T-cell (primary cell): ENCODE data around the gene PEMT. TPM values are rescaled to one million over a fixed set of nuclear protein-coding genes. Genes with fewer than 3 reads are reported as not detected.

Experiments used
- ATAC-seq, 4 experiments: fragments of 200-7000 bp in 3 of 4; fragments of 150-1000 bp in 1 of 4; cut with Tn5 transposase; replicated peaks in 1 of 4; 1 replicate in 3 of 4; 2 replicates in 1 of 4; pipeline ENCODE4 v1.10.0; 2021; ENCODE audit warnings: moderate library complexity in 3 of 4, mild to moderate bottlenecking in 2 of 4, moderate number of reproducible peaks in 1 of 4
- CTCF ChIA-PET, 2 donors: fragments of 300-600 bp; sonication (Branson Sonifier 250); formaldehyde crosslinking; loops; one replicate each; lab custom pipeline; 2022; ENCODE audit warnings: antibody characterized with exemption in 2 of 2; lab: Charles Lee
- POLR2A ChIA-PET, 2 donors: fragments of 300-600 bp; sonication (Branson Sonifier 250); formaldehyde crosslinking; loops; one replicate each; lab custom pipeline; 2022; ENCODE audit warnings: antibody characterized with exemption in 2 of 2; lab: Charles Lee
- DNase-seq, 35 experiments: peaks; one replicate each; pipeline versions ENCODE4 v3.0.0 to v3.0.0-alpha.2; 2013 to 2023
- H3K27ac ChIP-seq: one replicate; pipeline ENCODE4 v1.5.1; 2013; ENCODE audit warnings: low read length
- H3K27me3 ChIP-seq, 2 experiments: replicated peaks in 1 of 2; 1 replicate in 1 of 2; 2 replicates in 1 of 2; pipeline versions ENCODE4 v1.6.1 to v1.7.0; 2013; ENCODE audit warnings: low read length in 1 of 2, mixed read lengths in 1 of 2; ENCODE audit not compliant: control insufficient read depth in 2 of 2, insufficient read depth in 2 of 2; ENCODE audit errors: extremely low read depth in 1 of 2
- H3K36me3 ChIP-seq, 2 donors: 1 replicate in 1 of 2; 2 replicates in 1 of 2; pipeline versions ENCODE4 v1.6.1 to v1.7.0; 2013; ENCODE audit warnings: low read length in 1 of 2; ENCODE audit not compliant: control insufficient read depth in 2 of 2, insufficient read depth in 1 of 2; ENCODE audit errors: extremely low read depth in 1 of 2
- H3K4me1 ChIP-seq, 2 experiments: 1 replicate in 1 of 2; 2 replicates in 1 of 2; pipeline versions ENCODE4 v1.6.1 to v1.7.0; 2013; ENCODE audit warnings: low read length in 2 of 2, mixed read lengths in 1 of 2; ENCODE audit not compliant: insufficient read depth in 2 of 2, control insufficient read depth in 1 of 2; ENCODE audit errors: extremely low read depth in 1 of 2
- H3K4me3 ChIP-seq, 2 donors: 1 replicate in 1 of 2; 2 replicates in 1 of 2; pipeline versions ENCODE4 v1.5.1 to v1.7.0; 2013; ENCODE audit warnings: mild to moderate bottlenecking in 2 of 2, low read length in 1 of 2, moderate library complexity in 1 of 2; ENCODE audit not compliant: control insufficient read depth in 1 of 2; ENCODE audit errors: extremely low read depth in 1 of 2
- H3K9me3 ChIP-seq: 2 replicates; pipeline ENCODE4 v1.7.0; 2013
- H3K27ac Mint-ChIP-seq, 2 donors: one replicate each; pipeline ENCODE4 v1.8.0; 2020 to 2021; ENCODE audit warnings: mild to moderate bottlenecking in 2 of 2, mixed read lengths in 2 of 2
- H3K27me3 Mint-ChIP-seq, 2 donors: one replicate each; pipeline ENCODE4 v1.8.0; 2021 to 2022; ENCODE audit warnings: mixed read lengths in 2 of 2
- H3K36me3 Mint-ChIP-seq: one replicate; pipeline ENCODE4 v1.8.0; 2021; ENCODE audit warnings: mixed read lengths
- H3K4me1 Mint-ChIP-seq, 3 donors: one replicate each; pipeline ENCODE4 v1.8.0; 2020 to 2022; ENCODE audit warnings: mixed read lengths in 3 of 3, mild to moderate bottlenecking in 1 of 3
- H3K4me3 Mint-ChIP-seq, 3 donors: one replicate each; pipeline ENCODE4 v1.8.0; 2020 to 2022; ENCODE audit warnings: mild to moderate bottlenecking in 3 of 3, mixed read lengths in 3 of 3, moderate library complexity in 3 of 3
- H3K9me3 Mint-ChIP-seq, 3 donors: one replicate each; pipeline ENCODE4 v1.8.0; 2020 to 2022; ENCODE audit warnings: mixed read lengths in 3 of 3
- WGBS: methylation state at CpG from one replicate; pipeline ENCODE4 v1.1.5; 2013; ENCODE audit warnings: missing lambda C conversion rate; ENCODE audit not compliant: insufficient coverage; 5-methylcytosine and 5-hydroxymethylcytosine counted together
- total RNA-seq, 35 experiments: library from RNA in 6 of 35; stranded (reverse) in 6 of 35; fragments of 120-200 nt in 1 of 35; gene quantifications; one replicate each; pipeline versions ENCODE4 v1.2.1 to v1.2.4 and lab custom pipeline; 2013 to 2026

Gene PEMT
- total RNA-seq, 5 donors from 2014 or later (not counting 1 experiment from before 2014, with no cell fraction given) = 13.3 to 25.8 (median 14.6) TPM

GRCh38 chr17:17559164-17559563 is 32.3 kb downstream of the PEMT start:
- 93% methylated on average over 6 of the region's 8 CpGs for WGBS
- CTCF ChIA-PET = no interaction called here
- DNase-seq = no peak

GRCh38 chr17:17558431-17558830 is 33.1 kb downstream of the PEMT start:
- Mint-ChIP-seq H3K27me3 (no peaks in the 10 kb centered on the region), H3K4me1 (no peaks in the 10 kb centered on the region), H3K4me3 (no peak overlapping the region), H3K36me3 (no peaks in the 10 kb centered on the region), H3K9me3 (no peaks in the 10 kb centered on the region), H3K27ac (no peak overlapping the region)
- 91% methylated on average over 5 of the region's 8 CpGs for WGBS
- no peak for ATAC-seq
- Histone ChIP-seq H3K4me1 (no peaks in the 10 kb centered on the region), H3K27ac (no peak overlapping the region), H3K27me3 (no peaks in the 10 kb centered on the region), H3K36me3 (peaks cover 0 to 4% of the 10 kb centered on the region in 2 donors), H3K9me3 (no peaks in the 10 kb centered on the region), H3K4me3 (no peak overlapping the region)
- ChIA-PET POLR2A (no interaction called here), CTCF (no interaction called here)
- no peak for DNase-seq

More at GRCh38 chr17:17559164-17559563, 32.3 kb downstream of the PEMT start:
- Mint-ChIP-seq H3K4me3 (no peak overlapping the region), H3K9me3 (no peaks in the 10 kb centered on the region), H3K27me3 (no peaks in the 10 kb centered on the region), H3K36me3 (no peaks in the 10 kb centered on the region), H3K4me1 (no peaks in the 10 kb centered on the region), H3K27ac (no peak overlapping the region)
- no peaks in the 10 kb centered on the region for H3K9me3 ChIP-seq
- no peak overlapping the region for H3K4me3 ChIP-seq
- no peaks in the 10 kb centered on the region for H3K4me1 ChIP-seq
- no peak for ATAC-seq
- POLR2A ChIA-PET = interaction anchor here in 1 of 2 donors (0.6 kb wide), 1 partner anchor 40 kb away, joined by 6 read pairs; no protein-coding TSS in a partner anchor
- peaks cover 0 to 4% of the 10 kb centered on the region in 2 donors for H3K36me3 ChIP-seq
- H3K27me3 ChIP-seq = no peaks in the 10 kb centered on the region
- H3K27ac ChIP-seq = no peak overlapping the region

- Mint-ChIP-seq H3K36me3 (no peaks in the 10 kb centered on the region), H3K9me3 (no peaks in the 10 kb centered on the region), H3K4me3 (no peak overlapping the region), H3K4me1 (no peaks in the 10 kb centered on the region), H3K27ac (no peak overlapping the region), H3K27me3 (no peaks in the 10 kb centered on the region)
- ATAC-seq = no peak
- Histone ChIP-seq H3K4me3 (no peak overlapping the region), H3K36me3 (peaks cover 0 to 4% of the 10 kb centered on the region in 2 donors), H3K9me3 (no peaks in the 10 kb centered on the region), H3K4me1 (no peaks in the 10 kb centered on the region), H3K27me3 (no peaks in the 10 kb centered on the region), H3K27ac (no peak overlapping the region)
- ChIA-PET CTCF (no interaction called here), POLR2A (no interaction called here)
- no peak for DNase-seq
- WGBS = 99% methylated on average over 7 of the region's 9 CpGs
Measured at GRCh38 chr17:17557796-17558195, 33.7 kb downstream of the PEMT start.

- H3K4me1 ChIP-seq = no peaks in the 10 kb centered on the region
- DNase-seq (no peak), ATAC-seq (no peak)
- POLR2A ChIA-PET = no interaction called here
- no peaks in the 10 kb centered on the region for H3K36me3 Mint-ChIP-seq
- WGBS = 100% methylated on average over 1 of the region's 4 CpGs
- no peak overlapping the region for H3K27ac Mint-ChIP-seq
- H3K4me3 ChIP-seq = no peak overlapping the region
- CTCF ChIA-PET = no interaction called here
- no peaks in the 10 kb centered on the region for H3K27me3 ChIP-seq
- no peaks in the 10 kb centered on the region for H3K27me3 Mint-ChIP-seq
- no peaks in the 10 kb centered on the region for H3K4me1 Mint-ChIP-seq
- H3K27ac ChIP-seq = no peak overlapping the region
- H3K9me3 Mint-ChIP-seq = no peaks in the 10 kb centered on the region
- no peak overlapping the region for H3K4me3 Mint-ChIP-seq
- H3K9me3 ChIP-seq = no peaks in the 10 kb centered on the region
- peaks cover 0 to 4% of the 10 kb centered on the region in 2 donors for H3K36me3 ChIP-seq
Measured at GRCh38 chr17:17556671-17557070, 34.8 kb downstream of the PEMT start.

- ATAC-seq = no peak
- no peak overlapping the region for H3K4me3 Mint-ChIP-seq
- ChIA-PET CTCF (no interaction called here), POLR2A (no interaction called here)
- H3K4me1 Mint-ChIP-seq = no peaks in the 10 kb centered on the region
- no peaks in the 10 kb centered on the region for H3K9me3 Mint-ChIP-seq
- DNase-seq = no peak
- H3K9me3 ChIP-seq = no peaks in the 10 kb centered on the region
- WGBS = 95% methylated on average over 8 of the region's 8 CpGs
- H3K27me3 ChIP-seq = no peaks in the 10 kb centered on the region
- no peaks in the 10 kb centered on the region for H3K4me1 ChIP-seq
- H3K27ac Mint-ChIP-seq = no peak overlapping the region
- no peaks in the 10 kb centered on the region for H3K27me3 Mint-ChIP-seq
- no peaks in the 10 kb centered on the region for H3K36me3 Mint-ChIP-seq
- no peak overlapping the region for H3K27ac ChIP-seq
- no peak overlapping the region for H3K4me3 ChIP-seq
- peaks cover 0 to 4% of the 10 kb centered on the region in 2 donors for H3K36me3 ChIP-seq
Measured at GRCh38 chr17:17555906-17556305, 35.6 kb downstream of the PEMT start.

GRCh38 chr17:17555151-17555550 is 36.4 kb downstream of the PEMT start:
- Mint-ChIP-seq H3K36me3 (no peaks in the 10 kb centered on the region), H3K4me1 (no peaks in the 10 kb centered on the region), H3K9me3 (no peaks in the 10 kb centered on the region), H3K27me3 (no peaks in the 10 kb centered on the region), H3K27ac (no peak overlapping the region), H3K4me3 (no peak overlapping the region)
- Histone ChIP-seq H3K27me3 (no peaks in the 10 kb centered on the region), H3K27ac (no peak overlapping the region), H3K9me3 (no peaks in the 10 kb centered on the region), H3K4me3 (no peak overlapping the region), H3K4me1 (no peaks in the 10 kb centered on the region), H3K36me3 (peaks cover 0 to 4% of the 10 kb centered on the region in 2 donors)
- CTCF ChIA-PET = no interaction called here
- ATAC-seq = no peak
- WGBS = 94% methylated on average over 9 of the region's 9 CpGs
- DNase-seq = no peak
- POLR2A ChIA-PET = no interaction called here

GRCh38 chr17:17554266-17554665 is 37.2 kb downstream of the PEMT start:
- no peaks in the 10 kb centered on the region for H3K4me1 ChIP-seq
- WGBS = 95% methylated on average over 11 of the region's 17 CpGs
- H3K27me3 ChIP-seq = no peaks in the 10 kb centered on the region
- Mint-ChIP-seq H3K27ac (no peak overlapping the region), H3K4me3 (no peak overlapping the region), H3K36me3 (no peaks in the 10 kb centered on the region), H3K4me1 (no peaks in the 10 kb centered on the region), H3K9me3 (no peaks in the 10 kb centered on the region), H3K27me3 (no peaks in the 10 kb centered on the region)
- CTCF ChIA-PET = no interaction called here
- H3K4me3 ChIP-seq = no peak overlapping the region
- DNase-seq (no peak), ATAC-seq (no peak)
- POLR2A ChIA-PET = no interaction called here
- no peaks in the 10 kb centered on the region for H3K9me3 ChIP-seq
- H3K27ac ChIP-seq = no peak overlapping the region
- peaks cover 0 to 3% of the 10 kb centered on the region in 2 donors for H3K36me3 ChIP-seq
